HepG2 (cell line): ENCODE results near the gene ELP5. TPM values are rescaled to one million over a fixed set of nuclear protein-coding genes. Genes with fewer than 3 reads are reported as not detected.
A peak's percentile ranks its signal among the peaks of the same experiment; 100 is the strongest.

Source experiments
- ATRX ChIP-seq: sonication (generic); formaldehyde crosslinking; IDR thresholded peaks from 2 replicates; pipeline ENCODE4 v1.4.0; 2020; ENCODE audit warnings: missing genetic modification reagents, borderline replicate concordance
- ESRRA ChIP-seq: sonication (generic); formaldehyde crosslinking; IDR thresholded peaks from 2 replicates; pipeline ENCODE4 v1.5.1; 2020; ENCODE audit warnings: mild to moderate bottlenecking, low read depth, missing genetic modification reagents
- HOXD1 ChIP-seq: sonication (generic); formaldehyde crosslinking; IDR thresholded peaks from 2 replicates; pipeline ENCODE4 v1.5.0; 2020; ENCODE audit warnings: missing genetic modification reagents
- MATR3 ChIP-seq: sonication (generic); formaldehyde crosslinking; IDR thresholded peaks from 2 replicates; pipeline ENCODE4 v1.4.0; 2020; ENCODE audit warnings: missing genetic modification reagents
- MEF2D ChIP-seq: sonication (generic); formaldehyde crosslinking; IDR thresholded peaks from 2 replicates; pipeline ENCODE4 v1.5.1; 2020; ENCODE audit warnings: mild to moderate bottlenecking, missing genetic modification reagents
- MTA3 ChIP-seq: sonication (generic); formaldehyde crosslinking; IDR thresholded peaks from 2 replicates; pipeline ENCODE4 v1.4.0; 2020; ENCODE audit warnings: missing genetic modification reagents
- RCOR2 ChIP-seq: IDR thresholded peaks from 2 replicates; pipeline ENCODE4 v1.6.1; 2016; ENCODE audit warnings: missing biosample characterization, missing genetic modification reagents
- RXRA ChIP-seq: sonication (generic); formaldehyde crosslinking; IDR thresholded peaks from 2 replicates; pipeline ENCODE4 v1.5.1; 2020; ENCODE audit warnings: missing genetic modification reagents
- SP2 ChIP-seq: sonication (generic); formaldehyde crosslinking; IDR thresholded peaks from 2 replicates; pipeline ENCODE4 v1.5.1; 2020; ENCODE audit warnings: mild to moderate bottlenecking, missing genetic modification reagents
- ZNF547 ChIP-seq: sonication (generic); formaldehyde crosslinking; IDR thresholded peaks from 2 replicates; pipeline ENCODE4 v1.5.1; 2020; ENCODE audit warnings: mild to moderate bottlenecking, missing genetic modification reagents
- ZNF569 ChIP-seq: sonication (generic); formaldehyde crosslinking; IDR thresholded peaks from 2 replicates; pipeline ENCODE4 v1.5.0; 2020; ENCODE audit warnings: mild to moderate bottlenecking, missing genetic modification reagents, moderate library complexity, borderline replicate concordance
- ZNF644 ChIP-seq: IDR thresholded peaks from 2 replicates; pipeline ENCODE4 v1.6.1; 2016; ENCODE audit warnings: low read depth
- polyA plus RNA-seq, 8 experiments: library from polyadenylated mRNA; depleted of rRNA in 3 of 8; stranded (reverse) in 7 of 8; unstranded in 1 of 8; fragments of >200 nt; fragmentation: Illumina TruSeq in 4 of 8; extraction: Trizol in 4 of 8; gene quantifications; 2 replicates each; pipeline versions ENCODE4 v1.2.1 to v1.2.3, GENCODE V29; 2011 to 2016; ENCODE audit warnings: low read depth in 4 of 8, missing spikeins in 1 of 8, mixed read lengths in 1 of 8; ENCODE audit not compliant: insufficient read depth in 1 of 8
- total RNA-seq, 5 experiments: library from RNA; depleted of rRNA; stranded (reverse); fragments of >200 nt; fragmentation: Illumina TruSeq; extraction: Trizol; gene quantifications; 2 replicates each; pipeline ENCODE4 v1.2.3, GENCODE V29; 2016; ENCODE audit warnings: low read depth in 1 of 5
- TF ChIP-seq, protein P1 (sequence below): sonication (generic); formaldehyde crosslinking; IDR thresholded peaks from 2 replicates; pipeline ENCODE4 v1.4.0; 2020; ENCODE audit warnings: mild to moderate bottlenecking, missing genetic modification reagents
- TF ChIP-seq, protein P2 (sequence below): IDR thresholded peaks from 2 replicates; pipeline ENCODE4 v1.6.1; 2012; ENCODE audit warnings: inconsistent platforms
- TF ChIP-seq, protein P3 (sequence below): IDR thresholded peaks from 2 replicates; pipeline ENCODE4 v1.6.1; 2012; ENCODE audit warnings: low read depth, low read length, improper control_type of control experiment
- TF ChIP-seq, protein P4 (sequence below): sonication (generic); formaldehyde crosslinking; IDR thresholded peaks from 2 replicates; pipeline ENCODE4 v1.4.0; 2020; ENCODE audit warnings: missing genetic modification reagents

Gene ELP5
- total and polyA plus RNA-seq, 2 of the 13 experiments (the other 11 are each of a cell fraction or from before 2014, with no cell fraction given): 67.6 to 69.8 TPM

DNA sequence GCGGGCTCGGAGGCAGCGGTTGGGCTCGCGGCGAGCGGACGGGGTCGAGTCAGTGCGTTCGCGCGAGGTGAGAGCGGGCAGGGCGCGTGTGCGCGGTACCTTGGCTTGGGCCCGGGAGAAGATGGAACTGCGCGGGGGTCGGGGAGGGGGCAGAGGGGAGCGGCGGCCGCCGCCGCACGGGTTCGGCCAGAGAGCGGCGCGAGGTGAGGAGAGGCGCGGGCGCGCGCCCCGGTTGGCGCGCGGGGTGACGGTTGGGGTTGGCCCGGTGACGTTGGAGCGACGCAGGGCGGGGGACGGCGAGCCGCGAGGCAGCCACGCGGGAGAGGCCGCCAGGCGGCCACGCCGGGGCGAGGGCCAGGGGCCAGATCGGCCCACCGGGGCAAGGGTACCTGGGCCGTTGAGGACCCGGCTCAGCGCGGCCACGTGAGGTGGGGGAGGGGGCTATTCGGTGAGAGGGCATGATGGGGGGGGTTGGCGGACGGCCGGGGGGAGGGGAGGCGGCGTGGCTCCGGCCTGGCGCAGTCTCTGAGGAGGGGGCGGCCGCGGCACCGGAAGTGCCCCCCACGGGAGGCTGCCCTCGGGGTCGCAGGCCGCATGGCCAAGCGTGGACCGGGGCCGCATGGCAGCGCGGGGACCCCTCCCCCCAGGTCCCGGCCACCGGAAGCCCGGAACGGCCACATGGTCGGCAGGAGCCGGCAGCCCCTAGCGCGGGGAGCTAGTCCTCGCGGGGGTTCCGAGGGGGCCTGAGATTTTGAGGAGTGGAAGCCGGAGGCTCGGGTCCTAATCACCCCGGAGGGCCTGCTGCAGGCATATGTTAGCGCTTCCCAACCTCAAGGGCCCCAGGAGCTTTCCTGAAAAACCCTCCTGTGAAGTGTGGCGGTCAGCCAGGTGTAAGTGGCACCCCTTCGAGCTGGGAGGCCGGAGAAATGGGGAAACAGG is 55.9 kb downstream of the ELP5 start (continued):
- TF ChIP-seq ZNF547 (CRISPR knock-in tag): peak; percentile 8; the same call in 1 of the 2 replicates
- no peak for TF ChIP-seq ATRX
- TF ChIP-seq, protein P1, sequence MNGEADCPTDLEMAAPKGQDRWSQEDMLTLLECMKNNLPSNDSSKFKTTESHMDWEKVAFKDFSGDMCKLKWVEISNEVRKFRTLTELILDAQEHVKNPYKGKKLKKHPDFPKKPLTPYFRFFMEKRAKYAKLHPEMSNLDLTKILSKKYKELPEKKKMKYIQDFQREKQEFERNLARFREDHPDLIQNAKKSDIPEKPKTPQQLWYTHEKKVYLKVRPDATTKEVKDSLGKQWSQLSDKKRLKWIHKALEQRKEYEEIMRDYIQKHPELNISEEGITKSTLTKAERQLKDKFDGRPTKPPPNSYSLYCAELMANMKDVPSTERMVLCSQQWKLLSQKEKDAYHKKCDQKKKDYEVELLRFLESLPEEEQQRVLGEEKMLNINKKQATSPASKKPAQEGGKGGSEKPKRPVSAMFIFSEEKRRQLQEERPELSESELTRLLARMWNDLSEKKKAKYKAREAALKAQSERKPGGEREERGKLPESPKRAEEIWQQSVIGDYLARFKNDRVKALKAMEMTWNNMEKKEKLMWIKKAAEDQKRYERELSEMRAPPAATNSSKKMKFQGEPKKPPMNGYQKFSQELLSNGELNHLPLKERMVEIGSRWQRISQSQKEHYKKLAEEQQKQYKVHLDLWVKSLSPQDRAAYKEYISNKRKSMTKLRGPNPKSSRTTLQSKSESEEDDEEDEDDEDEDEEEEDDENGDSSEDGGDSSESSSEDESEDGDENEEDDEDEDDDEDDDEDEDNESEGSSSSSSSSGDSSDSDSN (CRISPR knock-in tag): peak; percentile 28; the same call in 1 of the 2 replicates
- TF ChIP-seq RCOR2 (CRISPR knock-in tag): no peak
- TF ChIP-seq ESRRA (CRISPR knock-in tag): no peak
- TF ChIP-seq RXRA (CRISPR knock-in tag): peak; percentile 38; the same call in 1 of the 2 replicates
- no peak for TF ChIP-seq MATR3
- TF ChIP-seq, protein P2, sequence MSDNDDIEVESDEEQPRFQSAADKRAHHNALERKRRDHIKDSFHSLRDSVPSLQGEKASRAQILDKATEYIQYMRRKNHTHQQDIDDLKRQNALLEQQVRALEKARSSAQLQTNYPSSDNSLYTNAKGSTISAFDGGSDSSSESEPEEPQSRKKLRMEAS: peak; percentile 92
- no peak for TF ChIP-seq ZNF644 (CRISPR knock-in tag)
- no peak for TF ChIP-seq ZNF569 (CRISPR knock-in tag)
- TF ChIP-seq, protein P3, sequence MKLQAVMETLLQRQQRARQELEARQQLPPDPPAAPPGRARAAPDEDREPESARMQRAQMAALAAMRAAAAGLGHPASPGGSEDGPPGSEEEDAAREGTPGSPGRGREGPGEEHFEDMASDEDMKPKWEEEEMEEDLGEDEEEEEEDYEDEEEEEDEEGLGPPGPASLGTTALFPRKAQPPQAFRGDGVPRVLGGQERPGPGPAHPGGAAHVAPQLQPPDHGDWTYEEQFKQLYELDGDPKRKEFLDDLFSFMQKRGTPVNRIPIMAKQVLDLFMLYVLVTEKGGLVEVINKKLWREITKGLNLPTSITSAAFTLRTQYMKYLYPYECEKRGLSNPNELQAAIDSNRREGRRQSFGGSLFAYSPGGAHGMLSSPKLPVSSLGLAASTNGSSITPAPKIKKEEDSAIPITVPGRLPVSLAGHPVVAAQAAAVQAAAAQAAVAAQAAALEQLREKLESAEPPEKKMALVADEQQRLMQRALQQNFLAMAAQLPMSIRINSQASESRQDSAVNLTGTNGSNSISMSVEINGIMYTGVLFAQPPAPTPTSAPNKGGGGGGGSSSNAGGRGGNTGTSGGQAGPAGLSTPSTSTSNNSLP: no peak
- TF ChIP-seq, protein P4, sequence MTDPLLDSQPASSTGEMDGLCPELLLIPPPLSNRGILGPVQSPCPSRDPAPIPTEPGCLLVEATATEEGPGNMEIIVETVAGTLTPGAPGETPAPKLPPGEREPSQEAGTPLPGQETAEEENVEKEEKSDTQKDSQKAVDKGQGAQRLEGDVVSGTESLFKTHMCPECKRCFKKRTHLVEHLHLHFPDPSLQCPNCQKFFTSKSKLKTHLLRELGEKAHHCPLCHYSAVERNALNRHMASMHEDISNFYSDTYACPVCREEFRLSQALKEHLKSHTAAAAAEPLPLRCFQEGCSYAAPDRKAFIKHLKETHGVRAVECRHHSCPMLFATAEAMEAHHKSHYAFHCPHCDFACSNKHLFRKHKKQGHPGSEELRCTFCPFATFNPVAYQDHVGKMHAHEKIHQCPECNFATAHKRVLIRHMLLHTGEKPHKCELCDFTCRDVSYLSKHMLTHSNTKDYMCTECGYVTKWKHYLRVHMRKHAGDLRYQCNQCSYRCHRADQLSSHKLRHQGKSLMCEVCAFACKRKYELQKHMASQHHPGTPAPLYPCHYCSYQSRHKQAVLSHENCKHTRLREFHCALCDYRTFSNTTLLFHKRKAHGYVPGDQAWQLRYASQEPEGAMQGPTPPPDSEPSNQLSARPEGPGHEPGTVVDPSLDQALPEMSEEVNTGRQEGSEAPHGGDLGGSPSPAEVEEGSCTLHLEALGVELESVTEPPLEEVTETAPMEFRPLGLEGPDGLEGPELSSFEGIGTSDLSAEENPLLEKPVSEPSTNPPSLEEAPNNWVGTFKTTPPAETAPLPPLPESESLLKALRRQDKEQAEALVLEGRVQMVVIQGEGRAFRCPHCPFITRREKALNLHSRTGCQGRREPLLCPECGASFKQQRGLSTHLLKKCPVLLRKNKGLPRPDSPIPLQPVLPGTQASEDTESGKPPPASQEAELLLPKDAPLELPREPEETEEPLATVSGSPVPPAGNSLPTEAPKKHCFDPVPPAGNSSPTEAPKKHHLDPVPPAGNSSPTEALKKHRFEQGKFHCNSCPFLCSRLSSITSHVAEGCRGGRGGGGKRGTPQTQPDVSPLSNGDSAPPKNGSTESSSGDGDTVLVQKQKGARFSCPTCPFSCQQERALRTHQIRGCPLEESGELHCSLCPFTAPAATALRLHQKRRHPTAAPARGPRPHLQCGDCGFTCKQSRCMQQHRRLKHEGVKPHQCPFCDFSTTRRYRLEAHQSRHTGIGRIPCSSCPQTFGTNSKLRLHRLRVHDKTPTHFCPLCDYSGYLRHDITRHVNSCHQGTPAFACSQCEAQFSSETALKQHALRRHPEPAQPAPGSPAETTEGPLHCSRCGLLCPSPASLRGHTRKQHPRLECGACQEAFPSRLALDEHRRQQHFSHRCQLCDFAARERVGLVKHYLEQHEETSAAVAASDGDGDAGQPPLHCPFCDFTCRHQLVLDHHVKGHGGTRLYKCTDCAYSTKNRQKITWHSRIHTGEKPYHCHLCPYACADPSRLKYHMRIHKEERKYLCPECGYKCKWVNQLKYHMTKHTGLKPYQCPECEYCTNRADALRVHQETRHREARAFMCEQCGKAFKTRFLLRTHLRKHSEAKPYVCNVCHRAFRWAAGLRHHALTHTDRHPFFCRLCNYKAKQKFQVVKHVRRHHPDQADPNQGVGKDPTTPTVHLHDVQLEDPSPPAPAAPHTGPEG: no peak
- no peak for TF ChIP-seq HOXD1 (CRISPR knock-in tag)
- TF ChIP-seq MTA3 (CRISPR knock-in tag): no peak
- TF ChIP-seq MEF2D: 0 out of 2 replicates have a peak, but pooled peaks have one; percentile 36
- TF ChIP-seq SP2 (CRISPR knock-in tag): no peak; the same call in 1 of the 2 replicates
